ENCODE measurements around the gene MYRF. TPM values are rescaled to one million over a fixed set of nuclear protein-coding genes. Genes with fewer than 3 reads are reported as not detected.

Gene MYRF
- total and polyA plus RNA-seq, 9 of the 15 experiments (the other 6 are each of a cell fraction or from before 2014, with no cell fraction given) = 2.3 to 25.8 (median 7.1) TPM

DNA sequence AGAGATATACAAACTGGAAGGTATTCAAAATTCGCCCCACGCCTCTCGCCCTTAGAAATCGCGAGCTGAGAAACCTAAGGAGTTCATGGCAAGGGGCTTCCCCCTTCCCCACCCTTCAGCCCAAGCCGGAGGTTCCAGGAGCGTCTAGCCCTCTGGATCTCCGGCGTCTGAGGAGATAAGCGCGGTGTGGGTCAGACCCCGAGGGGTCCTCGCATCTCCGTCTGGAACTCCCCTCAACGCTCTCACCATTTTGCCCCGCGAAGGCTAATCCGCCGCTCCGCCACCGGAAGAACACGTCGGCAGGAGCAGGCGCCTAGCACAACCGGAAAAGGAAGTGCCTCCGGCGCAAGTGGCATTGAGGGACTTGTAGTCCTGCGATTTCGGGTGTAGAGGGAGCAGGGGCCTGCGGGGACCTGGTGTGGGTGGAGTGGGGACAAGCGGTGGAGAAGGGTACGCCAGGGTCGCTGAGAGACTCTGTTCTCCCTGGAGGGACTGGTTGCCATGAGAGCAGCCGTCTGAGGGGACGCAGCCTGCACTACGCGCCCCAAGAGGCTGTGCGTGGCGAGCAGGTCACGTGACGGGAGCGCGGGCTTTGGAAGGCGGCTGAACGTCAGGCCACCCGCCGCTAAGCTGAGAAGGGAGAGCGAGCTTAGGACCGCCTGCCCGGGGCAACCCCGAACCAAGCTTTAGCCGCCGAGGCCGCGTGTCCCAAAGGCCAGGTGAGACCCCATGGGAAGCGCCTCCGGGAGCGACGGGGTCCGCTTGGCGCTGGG, 40.1 kb downstream of the MYRF start, which contains the start of the genes FEN1 and TMEM258 (continued):
- TF ChIP-seq, protein P1, sequence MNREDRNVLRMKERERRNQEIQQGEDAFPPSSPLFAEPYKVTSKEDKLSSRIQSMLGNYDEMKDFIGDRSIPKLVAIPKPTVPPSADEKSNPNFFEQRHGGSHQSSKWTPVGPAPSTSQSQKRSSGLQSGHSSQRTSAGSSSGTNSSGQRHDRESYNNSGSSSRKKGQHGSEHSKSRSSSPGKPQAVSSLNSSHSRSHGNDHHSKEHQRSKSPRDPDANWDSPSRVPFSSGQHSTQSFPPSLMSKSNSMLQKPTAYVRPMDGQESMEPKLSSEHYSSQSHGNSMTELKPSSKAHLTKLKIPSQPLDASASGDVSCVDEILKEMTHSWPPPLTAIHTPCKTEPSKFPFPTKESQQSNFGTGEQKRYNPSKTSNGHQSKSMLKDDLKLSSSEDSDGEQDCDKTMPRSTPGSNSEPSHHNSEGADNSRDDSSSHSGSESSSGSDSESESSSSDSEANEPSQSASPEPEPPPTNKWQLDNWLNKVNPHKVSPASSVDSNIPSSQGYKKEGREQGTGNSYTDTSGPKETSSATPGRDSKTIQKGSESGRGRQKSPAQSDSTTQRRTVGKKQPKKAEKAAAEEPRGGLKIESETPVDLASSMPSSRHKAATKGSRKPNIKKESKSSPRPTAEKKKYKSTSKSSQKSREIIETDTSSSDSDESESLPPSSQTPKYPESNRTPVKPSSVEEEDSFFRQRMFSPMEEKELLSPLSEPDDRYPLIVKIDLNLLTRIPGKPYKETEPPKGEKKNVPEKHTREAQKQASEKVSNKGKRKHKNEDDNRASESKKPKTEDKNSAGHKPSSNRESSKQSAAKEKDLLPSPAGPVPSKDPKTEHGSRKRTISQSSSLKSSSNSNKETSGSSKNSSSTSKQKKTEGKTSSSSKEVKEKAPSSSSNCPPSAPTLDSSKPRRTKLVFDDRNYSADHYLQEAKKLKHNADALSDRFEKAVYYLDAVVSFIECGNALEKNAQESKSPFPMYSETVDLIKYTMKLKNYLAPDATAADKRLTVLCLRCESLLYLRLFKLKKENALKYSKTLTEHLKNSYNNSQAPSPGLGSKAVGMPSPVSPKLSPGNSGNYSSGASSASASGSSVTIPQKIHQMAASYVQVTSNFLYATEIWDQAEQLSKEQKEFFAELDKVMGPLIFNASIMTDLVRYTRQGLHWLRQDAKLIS (CRISPR knock-in tag; IDR thresholded peaks at IDR 0.05) = peak; percentile 75
- TF ChIP-seq ARID2 (IDR thresholded peaks at IDR 0.05) (no peak), ZNF551 (CRISPR knock-in tag; IDR thresholded peaks at IDR 0.05) (no peak), NR3C1 (CRISPR knock-in tag; IDR thresholded peaks at IDR 0.05) (no peak), NUFIP1 (IDR thresholded peaks at IDR 0.05; ENCODE audit: partially characterized antibody) (no peak), RBM15 (IDR thresholded peaks at IDR 0.05; ENCODE audit: insufficient read depth, low read length) (no peak), GATAD2A (IDR thresholded peaks at IDR 0.05) (no peak), MCM2 (IDR thresholded peaks at IDR 0.05; ENCODE audit: low read depth) (no peak), ZNF79 (CRISPR knock-in tag; IDR thresholded peaks at IDR 0.05; ENCODE audit: low read depth) (0 out of 2 replicates have a peak, but pooled peaks have one; percentile 57), FOXP1 (CRISPR knock-in tag; IDR thresholded peaks at IDR 0.05) (peak; percentile 87), PHF8 (IDR thresholded peaks at IDR 0.05; ENCODE audit: borderline replicate concordance, low read length) (peak; percentile 97), NR2C1 (IDR thresholded peaks at IDR 0.05) (peak; percentile 91), NR2C1 (tag; IDR thresholded peaks at IDR 0.05) (peak; percentile 88), ZNF583 (CRISPR knock-in tag; IDR thresholded peaks at IDR 0.05) (peak; percentile 62; the same call in 1 of the 2 replicates), ZNF717 (CRISPR knock-in tag; IDR thresholded peaks at IDR 0.05) (no peak)
- TF ChIP-seq, protein P2, sequence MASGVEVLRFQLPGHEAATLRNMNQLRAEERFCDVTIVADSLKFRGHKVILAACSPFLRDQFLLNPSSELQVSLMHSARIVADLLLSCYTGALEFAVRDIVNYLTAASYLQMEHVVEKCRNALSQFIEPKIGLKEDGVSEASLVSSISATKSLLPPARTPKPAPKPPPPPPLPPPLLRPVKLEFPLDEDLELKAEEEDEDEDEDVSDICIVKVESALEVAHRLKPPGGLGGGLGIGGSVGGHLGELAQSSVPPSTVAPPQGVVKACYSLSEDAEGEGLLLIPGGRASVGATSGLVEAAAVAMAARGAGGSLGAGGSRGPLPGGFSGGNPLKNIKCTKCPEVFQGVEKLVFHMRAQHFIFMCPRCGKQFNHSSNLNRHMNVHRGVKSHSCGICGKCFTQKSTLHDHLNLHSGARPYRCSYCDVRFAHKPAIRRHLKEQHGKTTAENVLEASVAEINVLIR (CRISPR knock-in tag; IDR thresholded peaks at IDR 0.05) = peak; percentile 52; the same call in 1 of the 2 replicates
- TF ChIP-seq, protein P3, sequence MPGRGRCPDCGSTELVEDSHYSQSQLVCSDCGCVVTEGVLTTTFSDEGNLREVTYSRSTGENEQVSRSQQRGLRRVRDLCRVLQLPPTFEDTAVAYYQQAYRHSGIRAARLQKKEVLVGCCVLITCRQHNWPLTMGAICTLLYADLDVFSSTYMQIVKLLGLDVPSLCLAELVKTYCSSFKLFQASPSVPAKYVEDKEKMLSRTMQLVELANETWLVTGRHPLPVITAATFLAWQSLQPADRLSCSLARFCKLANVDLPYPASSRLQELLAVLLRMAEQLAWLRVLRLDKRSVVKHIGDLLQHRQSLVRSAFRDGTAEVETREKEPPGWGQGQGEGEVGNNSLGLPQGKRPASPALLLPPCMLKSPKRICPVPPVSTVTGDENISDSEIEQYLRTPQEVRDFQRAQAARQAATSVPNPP (IDR thresholded peaks at IDR 0.05; ENCODE audit: borderline replicate concordance, insufficient read depth, insufficient read length) = no peak
- TF ChIP-seq, protein P4, sequence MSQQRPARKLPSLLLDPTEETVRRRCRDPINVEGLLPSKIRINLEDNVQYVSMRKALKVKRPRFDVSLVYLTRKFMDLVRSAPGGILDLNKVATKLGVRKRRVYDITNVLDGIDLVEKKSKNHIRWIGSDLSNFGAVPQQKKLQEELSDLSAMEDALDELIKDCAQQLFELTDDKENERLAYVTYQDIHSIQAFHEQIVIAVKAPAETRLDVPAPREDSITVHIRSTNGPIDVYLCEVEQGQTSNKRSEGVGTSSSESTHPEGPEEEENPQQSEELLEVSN (IDR thresholded peaks at IDR 0.05; ENCODE audit: borderline replicate concordance in 1 of 2, extremely low read depth in 1 of 2, insufficient read depth in 1 of 2, insufficient read length in 1 of 2, low read depth in 1 of 2, low read length in 1 of 2, poor library complexity in 1 of 2, severe bottlenecking in 1 of 2) = peak; percentile 88 to 90
- TF ChIP-seq, protein P5, sequence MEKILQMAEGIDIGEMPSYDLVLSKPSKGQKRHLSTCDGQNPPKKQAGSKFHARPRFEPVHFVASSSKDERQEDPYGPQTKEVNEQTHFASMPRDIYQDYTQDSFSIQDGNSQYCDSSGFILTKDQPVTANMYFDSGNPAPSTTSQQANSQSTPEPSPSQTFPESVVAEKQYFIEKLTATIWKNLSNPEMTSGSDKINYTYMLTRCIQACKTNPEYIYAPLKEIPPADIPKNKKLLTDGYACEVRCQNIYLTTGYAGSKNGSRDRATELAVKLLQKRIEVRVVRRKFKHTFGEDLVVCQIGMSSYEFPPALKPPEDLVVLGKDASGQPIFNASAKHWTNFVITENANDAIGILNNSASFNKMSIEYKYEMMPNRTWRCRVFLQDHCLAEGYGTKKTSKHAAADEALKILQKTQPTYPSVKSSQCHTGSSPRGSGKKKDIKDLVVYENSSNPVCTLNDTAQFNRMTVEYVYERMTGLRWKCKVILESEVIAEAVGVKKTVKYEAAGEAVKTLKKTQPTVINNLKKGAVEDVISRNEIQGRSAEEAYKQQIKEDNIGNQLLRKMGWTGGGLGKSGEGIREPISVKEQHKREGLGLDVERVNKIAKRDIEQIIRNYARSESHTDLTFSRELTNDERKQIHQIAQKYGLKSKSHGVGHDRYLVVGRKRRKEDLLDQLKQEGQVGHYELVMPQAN (IDR thresholded peaks at IDR 0.05; ENCODE audit: borderline replicate concordance) = peak; percentile 88

Data from K562 (cell line).